HepG2 (cell line): Measurements from ENCODE around the gene RASA1. TPM values are rescaled to one million over a fixed set of nuclear protein-coding genes. Genes with fewer than 3 reads are reported as not detected.

Experiments used
- ATAC-seq: fragments of 200-7000 bp; cut with Tn5 transposase; 3 replicates; pipeline ENCODE4 v1.9.1; 2020; ENCODE audit warnings: mild to moderate bottlenecking, moderate library complexity
- BruUV-seq: library from RNA; stranded (reverse); fragments of 400-500 nt; replicated peaks from 2 replicates; lab custom pipeline; 2021; lab: Mats Ljungman, UMichigan
- CTCF ChIA-PET: fragments of 300-600 bp; formaldehyde crosslinking; extraction: SDS; loops from one replicate; lab custom pipeline; 2021; ENCODE audit warnings: low total read pairs, inconsistent platforms, low intra/inter-chr PET ratio; lab: Yijun Ruan, JAX
- POLR2A ChIA-PET: fragments of 350-600 bp; sonication (Branson Sonifier 250); formaldehyde crosslinking; loops from one replicate; lab custom pipeline; 2020; ENCODE audit warnings: antibody characterized with exemption, inconsistent platforms; lab: Yijun Ruan, JAX
- DNase-seq: peaks from one replicate; pipeline ENCODE4 v3.0.0-alpha.2; 2015; ENCODE audit warnings: low spot score
- FAIRE-seq: peaks from 3 replicates; lab custom pipeline; 2011; peaks lifted over from hg19 to GRCh38; lab: Jason Lieb, UNC
- H2AFZ ChIP-seq: one replicate; pipeline ENCODE4 v1.6.1; 2011; ENCODE audit warnings: low read length, inconsistent platforms
- H3K27ac ChIP-seq: fragments of 300-600 bp; 3 replicates; pipeline ENCODE4 v1.8.0; 2011; ENCODE audit warnings: mixed run types, mild to moderate bottlenecking, mixed read lengths, low read length, inconsistent platforms; ENCODE audit not compliant: insufficient read depth; ENCODE audit errors: extremely low read length
- H3K27me3 ChIP-seq, 2 experiments: fragments of 200-600 bp in 1 of 2; 2 replicates in 1 of 2; 3 replicates in 1 of 2; pipeline versions ENCODE4 v1.6.0 to v1.8.0; 2011; ENCODE audit warnings: low read length in 2 of 2, mild to moderate bottlenecking in 2 of 2, moderate library complexity in 2 of 2, inconsistent platforms in 1 of 2; ENCODE audit not compliant: insufficient read depth in 2 of 2, control insufficient read depth in 1 of 2
- H3K36me3 ChIP-seq, 2 experiments: fragments of 200-600 bp in 1 of 2; replicated peaks in 1 of 2; 2 replicates in 1 of 2; 3 replicates in 1 of 2; pipeline versions ENCODE4 v1.5.1 to v1.8.0; 2011; ENCODE audit warnings: low read length in 2 of 2, inconsistent platforms in 1 of 2; ENCODE audit not compliant: insufficient read depth in 2 of 2, control insufficient read depth in 1 of 2
- H3K4me1 ChIP-seq: 2 replicates; pipeline ENCODE4 v1.5.1; 2012; ENCODE audit warnings: low read length, inconsistent platforms; ENCODE audit not compliant: insufficient read depth
- H3K4me2 ChIP-seq: 2 replicates; pipeline ENCODE4 v1.6.0; 2011; ENCODE audit warnings: low read depth, low read length, inconsistent platforms
- H3K4me3 ChIP-seq, 3 experiments: fragments of 200-600 bp in 1 of 3; sonication (generic), shearing (Covaris generic) in 1 of 3; replicated peaks in 1 of 3; 2 replicates each; pipeline ENCODE4 v1.5.1; 2011 to 2016; ENCODE audit warnings: low read length in 3 of 3, inconsistent platforms in 2 of 3, low read depth in 2 of 3, mild to moderate bottlenecking in 2 of 3, control low read depth in 1 of 3, mixed read lengths in 1 of 3; ENCODE audit not compliant: insufficient read depth in 1 of 3
- H3K79me2 ChIP-seq: one replicate; pipeline ENCODE4 v1.6.1; 2011; ENCODE audit warnings: low read length, inconsistent platforms; ENCODE audit not compliant: insufficient read depth
- H3K9ac ChIP-seq: 2 replicates; pipeline ENCODE4 v1.6.0; 2011; ENCODE audit warnings: mild to moderate bottlenecking, low read depth, low read length, inconsistent platforms; ENCODE audit not compliant: insufficient read depth
- H3K9me3 ChIP-seq: 2 replicates; pipeline ENCODE4 v1.5.1; 2012; ENCODE audit warnings: mild to moderate bottlenecking, low read length
- H4K20me1 ChIP-seq: 2 replicates; pipeline ENCODE4 v1.6.0; 2011; ENCODE audit warnings: inconsistent platforms, mild to moderate bottlenecking, low read length, moderate library complexity; ENCODE audit not compliant: insufficient read depth
- ARNTL ChIP-seq: sonication (generic); formaldehyde crosslinking; IDR thresholded peaks from 2 replicates; pipeline ENCODE4 v1.4.0; 2020; ENCODE audit warnings: mild to moderate bottlenecking, missing genetic modification reagents
- FOXM1 ChIP-seq: sonication (generic); formaldehyde crosslinking; IDR thresholded peaks from 2 replicates; pipeline ENCODE4 v1.5.0; 2020; ENCODE audit warnings: missing genetic modification reagents
- GATAD2A ChIP-seq: IDR thresholded peaks from 2 replicates; pipeline ENCODE4 v1.6.1; 2016
- HNF4G ChIP-seq, 2 experiments: sonication (generic) in 1 of 2; formaldehyde crosslinking in 1 of 2; IDR thresholded peaks; 2 replicates each; pipeline versions ENCODE4 v1.4.0 to v1.6.1; 2011 to 2020; ENCODE audit warnings: borderline replicate concordance in 2 of 2, low read depth in 2 of 2, mild to moderate bottlenecking in 2 of 2, low read length in 1 of 2, missing genetic modification reagents in 1 of 2, moderate library complexity in 1 of 2
- ZBTB7A ChIP-seq: sonication (generic); formaldehyde crosslinking; IDR thresholded peaks from 2 replicates; pipeline ENCODE4 v1.8.0; 2022; ENCODE audit warnings: mild to moderate bottlenecking, missing genetic modification reagents
- ZNF260 ChIP-seq: sonication (generic); formaldehyde crosslinking; IDR thresholded peaks from 2 replicates; pipeline ENCODE4 v1.4.0; 2020; ENCODE audit warnings: missing genetic modification reagents, low read depth, mild to moderate bottlenecking, borderline replicate concordance
- ZNF317 ChIP-seq: sonication (generic); formaldehyde crosslinking; IDR thresholded peaks from 2 replicates; pipeline ENCODE4 v1.5.0; 2020; ENCODE audit warnings: mild to moderate bottlenecking, missing genetic modification reagents
- ZNF510 ChIP-seq: sonication (generic); formaldehyde crosslinking; IDR thresholded peaks from 2 replicates; pipeline ENCODE4 v1.4.0; 2020; ENCODE audit warnings: low read depth, mild to moderate bottlenecking, missing genetic modification reagents
- ZNF552 ChIP-seq: sonication (generic); formaldehyde crosslinking; IDR thresholded peaks from 2 replicates; pipeline ENCODE4 v1.9.0; 2022; ENCODE audit warnings: missing genetic modification reagents, mild to moderate bottlenecking, borderline replicate concordance
- ZNF569 ChIP-seq: sonication (generic); formaldehyde crosslinking; IDR thresholded peaks from 2 replicates; pipeline ENCODE4 v1.5.0; 2020; ENCODE audit warnings: mild to moderate bottlenecking, missing genetic modification reagents, moderate library complexity, borderline replicate concordance
- WGBS: methylation state at CpG from one replicate; pipeline ENCODE4 v1.1.6; 2017; ENCODE audit warnings: low lambda C conversion rate; 5-methylcytosine and 5-hydroxymethylcytosine counted together
- in situ Hi-C: cut with HindIII; loops from 2 replicates; pipeline ENCODE4 v1.10.0; 2017; ENCODE audit warnings: low pct_unique_long_range_greater_than_20kb; ENCODE audit not compliant: extremely low pct_ligation_motif_present
- intact Hi-C: fragments of 100-400 bp; cut with micrococcal nuclease; formaldehyde crosslinking; loops from one replicate; pipeline ENCODE4 v1.10.0; 2022; ENCODE audit not compliant: unreplicated experiment
- polyA plus RNA-seq, 8 experiments: library from polyadenylated mRNA; depleted of rRNA in 3 of 8; stranded (reverse) in 7 of 8; unstranded in 1 of 8; fragments of >200 nt; fragmentation: Illumina TruSeq in 4 of 8; extraction: Trizol in 4 of 8; gene quantifications; 2 replicates each; pipeline versions ENCODE4 v1.2.1 to v1.2.3, GENCODE V29; 2011 to 2016; ENCODE audit warnings: low read depth in 4 of 8, missing spikeins in 1 of 8, mixed read lengths in 1 of 8; ENCODE audit not compliant: insufficient read depth in 1 of 8
- total RNA-seq, 5 experiments: library from RNA; depleted of rRNA; stranded (reverse); fragments of >200 nt; fragmentation: Illumina TruSeq; extraction: Trizol; gene quantifications; 2 replicates each; pipeline ENCODE4 v1.2.3, GENCODE V29; 2016; ENCODE audit warnings: low read depth in 1 of 5
- TF ChIP-seq, protein P1 (sequence below): sonication (generic); formaldehyde crosslinking; IDR thresholded peaks from 2 replicates; pipeline ENCODE4 v1.4.0; 2020; ENCODE audit warnings: missing genetic modification reagents, borderline replicate concordance
- TF ChIP-seq, protein P2 (sequence below): sonication (generic); formaldehyde crosslinking; IDR thresholded peaks from 2 replicates; pipeline ENCODE4 v1.8.1; 2023; ENCODE audit warnings: mild to moderate bottlenecking, missing genetic modification reagents, borderline replicate concordance
- TF ChIP-seq, protein P3 (sequence below): sonication (generic); formaldehyde crosslinking; IDR thresholded peaks from 2 replicates; pipeline ENCODE4 v1.4.0; 2020; ENCODE audit warnings: mild to moderate bottlenecking, missing genetic modification reagents
- TF ChIP-seq, protein P4 (sequence below): sonication (generic); formaldehyde crosslinking; IDR thresholded peaks from 2 replicates; pipeline ENCODE4 v1.8.0; 2022; ENCODE audit warnings: mild to moderate bottlenecking, missing genetic modification reagents

The RASA1 gene
- total and polyA plus RNA-seq, 2 of the 13 experiments (the other 11 are each of a cell fraction or from before 2014, with no cell fraction given), result 19.5 to 20.5 TPM

DNA sequence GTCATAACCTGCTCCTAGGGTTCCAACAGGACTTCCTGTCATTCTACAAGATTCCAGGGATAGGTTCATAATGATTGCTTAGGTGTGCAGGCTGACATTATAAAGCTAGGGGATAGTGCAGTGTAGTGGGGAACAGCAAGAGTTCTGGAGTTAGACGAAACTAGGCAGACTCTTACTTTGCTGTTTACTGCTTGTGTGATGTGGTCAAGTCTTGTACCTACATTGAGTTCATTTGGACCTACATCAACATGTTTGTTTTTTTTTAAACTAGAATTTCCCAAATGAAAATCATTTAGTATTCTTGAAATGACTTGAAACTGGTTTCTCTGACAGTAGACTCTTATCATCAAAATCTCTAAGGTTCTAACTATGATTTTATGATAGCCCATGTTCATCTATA is 166.3 kb downstream of the RASA1 start:
- POLR2A ChIA-PET, result no interaction called here
- no peaks in the 10 kb centered on the region for H3K9me3 ChIP-seq
- no peak overlapping the region for H3K9ac ChIP-seq
- CTCF ChIA-PET, result no interaction called here
- no peak overlapping the region for H3K4me3 ChIP-seq
- no peaks in the 10 kb centered on the region for H3K79me2 ChIP-seq
- ATAC-seq, result no peak
- no peaks in the 10 kb centered on the region for H3K4me1 ChIP-seq
- DNase-seq, result no peak
- in situ Hi-C loops (no loop called here), intact Hi-C loops (no loop called here)
- H4K20me1 ChIP-seq, result no peaks in the 10 kb centered on the region
- H3K27ac ChIP-seq, result no peak overlapping the region
- 0% methylated on average over 1 of the region's 1 CpG for WGBS
- no peak for TF ChIP-seq ZBTB7A (CRISPR knock-in tag)
- TF ChIP-seq, protein P1, sequence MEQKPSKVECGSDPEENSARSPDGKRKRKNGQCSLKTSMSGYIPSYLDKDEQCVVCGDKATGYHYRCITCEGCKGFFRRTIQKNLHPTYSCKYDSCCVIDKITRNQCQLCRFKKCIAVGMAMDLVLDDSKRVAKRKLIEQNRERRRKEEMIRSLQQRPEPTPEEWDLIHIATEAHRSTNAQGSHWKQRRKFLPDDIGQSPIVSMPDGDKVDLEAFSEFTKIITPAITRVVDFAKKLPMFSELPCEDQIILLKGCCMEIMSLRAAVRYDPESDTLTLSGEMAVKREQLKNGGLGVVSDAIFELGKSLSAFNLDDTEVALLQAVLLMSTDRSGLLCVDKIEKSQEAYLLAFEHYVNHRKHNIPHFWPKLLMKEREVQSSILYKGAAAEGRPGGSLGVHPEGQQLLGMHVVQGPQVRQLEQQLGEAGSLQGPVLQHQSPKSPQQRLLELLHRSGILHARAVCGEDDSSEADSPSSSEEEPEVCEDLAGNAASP (CRISPR knock-in tag), result no peak
- TF ChIP-seq ZNF317 (CRISPR knock-in tag), result no peak
- TF ChIP-seq FOXM1, result no peak
- no peak for TF ChIP-seq ZNF260 (CRISPR knock-in tag)
- no peak for TF ChIP-seq ZNF569
- TF ChIP-seq, protein P2, sequence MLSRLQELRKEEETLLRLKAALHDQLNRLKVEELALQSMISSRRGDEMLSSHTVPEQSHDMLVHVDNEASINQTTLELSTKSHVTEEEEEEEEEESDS, result no peak
- no peak for TF ChIP-seq ARNTL (CRISPR knock-in tag)
- TF ChIP-seq, protein P3, sequence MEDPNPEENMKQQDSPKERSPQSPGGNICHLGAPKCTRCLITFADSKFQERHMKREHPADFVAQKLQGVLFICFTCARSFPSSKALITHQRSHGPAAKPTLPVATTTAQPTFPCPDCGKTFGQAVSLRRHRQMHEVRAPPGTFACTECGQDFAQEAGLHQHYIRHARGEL (CRISPR knock-in tag), result no peak
- TF ChIP-seq ZNF552 (CRISPR knock-in tag), result no peak
- no peak for TF ChIP-seq GATAD2A (CRISPR knock-in tag)
- TF ChIP-seq ZNF510 (CRISPR knock-in tag), result no peak
- TF ChIP-seq, protein P4, sequence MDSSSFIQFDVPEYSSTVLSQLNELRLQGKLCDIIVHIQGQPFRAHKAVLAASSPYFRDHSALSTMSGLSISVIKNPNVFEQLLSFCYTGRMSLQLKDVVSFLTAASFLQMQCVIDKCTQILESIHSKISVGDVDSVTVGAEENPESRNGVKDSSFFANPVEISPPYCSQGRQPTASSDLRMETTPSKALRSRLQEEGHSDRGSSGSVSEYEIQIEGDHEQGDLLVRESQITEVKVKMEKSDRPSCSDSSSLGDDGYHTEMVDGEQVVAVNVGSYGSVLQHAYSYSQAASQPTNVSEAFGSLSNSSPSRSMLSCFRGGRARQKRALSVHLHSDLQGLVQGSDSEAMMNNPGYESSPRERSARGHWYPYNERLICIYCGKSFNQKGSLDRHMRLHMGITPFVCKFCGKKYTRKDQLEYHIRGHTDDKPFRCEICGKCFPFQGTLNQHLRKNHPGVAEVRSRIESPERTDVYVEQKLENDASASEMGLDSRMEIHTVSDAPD, result no peak
- no peak for TF ChIP-seq HNF4G (IDR thresholded peaks at IDR 0.05; ENCODE audit: borderline replicate concordance, low read depth, low read length)
- TF ChIP-seq HNF4G (CRISPR knock-in tag; IDR thresholded peaks at IDR 0.05; ENCODE audit: borderline replicate concordance, low read depth), result no peak
- no peak overlapping the region for H3K4me2 ChIP-seq
- no peak overlapping the region for H2AFZ ChIP-seq
- BruUV-seq, result no TSS peak
- no peak for FAIRE-seq
- no peaks in the 10 kb centered on the region for H3K27me3 ChIP-seq
- H3K36me3 ChIP-seq, result no peaks in the 10 kb centered on the region
